NCI-H2227 treated with DMSO at 0.1 percent for 48 hours (cell line): ENCODE measurements around the gene REL.
A peak's percentile ranks its signal among the peaks of the same experiment; 100 is the strongest.
"Not testable (repeated sequence)": the region's sequence is repeated elsewhere in the genome, so short reads cannot be mapped to it uniquely, and the experiment has no call there.

ENCODE experiments used
- DNase-seq: peaks from one replicate; lab custom pipeline; 2025; lab: John Stamatoyannopoulos, UW

REL gene

GRCh38 chr2:60868589-60869273 lies 12.6 kb upstream of the REL start:
- DNase-seq: no peak

DNA sequence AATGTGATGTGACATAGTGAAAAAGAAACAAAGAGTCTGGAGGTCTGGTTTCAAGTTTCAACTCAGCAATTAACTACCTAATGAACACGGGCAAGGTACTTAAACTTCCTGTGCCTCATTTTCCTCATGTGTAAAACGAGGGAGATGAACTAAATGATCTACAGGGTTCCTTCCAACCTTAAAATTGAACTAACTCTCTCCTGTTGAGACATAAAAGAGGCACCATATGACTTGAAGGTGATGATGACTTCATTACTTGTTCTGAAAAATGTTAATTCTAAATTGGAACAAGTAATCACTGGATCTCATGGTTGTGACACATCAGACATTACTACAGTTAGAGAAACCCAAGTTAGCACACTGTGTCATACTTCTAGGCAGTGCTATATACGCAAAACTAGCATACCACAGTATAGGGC lies 8.9 kb upstream of the REL start:
- DNase-seq: no peak

DNA sequence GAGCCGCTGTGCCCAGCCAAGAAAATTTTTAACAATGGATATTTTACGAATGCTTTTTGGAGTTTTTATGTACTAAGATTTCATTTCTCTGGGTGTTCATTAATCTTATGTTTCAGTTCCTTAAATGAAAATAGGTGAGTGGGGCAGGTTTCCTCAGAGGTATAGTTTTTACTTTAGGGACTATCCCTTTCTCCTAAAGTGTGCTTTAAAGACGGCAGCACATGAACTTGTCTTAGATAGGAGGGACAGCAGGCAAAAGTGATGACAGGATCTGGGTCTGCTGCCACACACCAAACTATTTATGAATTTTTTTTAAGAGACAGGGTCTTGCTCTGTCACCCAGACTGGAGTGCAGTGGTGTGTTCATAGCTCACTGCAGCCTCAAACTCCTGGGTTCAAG lies 8.0 kb upstream of the REL start:
- no peak for DNase-seq

DNA sequence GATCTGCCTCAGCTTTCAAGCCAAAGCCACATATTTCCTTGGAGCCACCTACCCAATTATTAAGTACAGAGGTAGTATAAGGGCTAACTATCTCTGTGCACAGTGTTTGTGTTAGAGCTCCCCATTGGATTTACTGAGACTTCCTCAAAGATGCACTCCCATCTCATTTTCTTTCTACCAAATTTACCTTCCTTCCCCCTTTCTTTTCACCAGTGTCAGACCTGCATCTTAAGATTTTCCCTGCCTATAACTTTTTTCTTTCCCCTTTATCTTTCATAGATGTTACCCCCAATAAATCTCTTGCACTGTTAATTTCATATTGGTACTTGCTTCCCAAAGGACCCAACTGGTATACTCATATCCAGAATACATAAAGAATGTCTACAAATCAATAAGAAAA lies 5.9 kb upstream of the REL start:
- DNase-seq: no peak

DNA sequence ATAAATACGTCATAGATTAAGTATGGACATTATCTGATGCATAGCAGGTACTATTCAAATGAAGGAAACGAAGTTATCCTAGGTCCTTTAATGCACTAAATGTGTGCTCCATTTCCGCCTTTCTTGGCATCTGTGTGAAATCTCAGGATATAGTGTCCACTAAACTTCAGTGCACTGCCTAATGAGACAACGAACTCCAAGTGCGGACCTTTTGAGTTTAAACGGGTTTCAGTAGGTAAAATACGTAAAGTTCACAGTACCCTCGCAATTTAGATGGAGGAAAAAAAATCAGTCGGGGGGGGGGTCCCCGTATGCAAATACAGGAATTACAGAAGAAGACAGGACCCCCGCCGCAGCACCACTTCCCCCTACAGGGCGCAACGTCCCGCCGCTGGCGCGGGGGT lies 729 bp upstream of the REL start:
- DNase-seq: peak; percentile 55

- DNase-seq: no peak
These were observed 1.8 kb downstream of the REL start for GRCh38 chr2:60882971-60883753.

- DNase-seq: no peak
These were observed 2.5 kb downstream of the REL start for GRCh38 chr2:60883896-60884295.

GRCh38 chr2:60884800-60885199 lies 3.4 kb downstream of the REL start:
- no peak for DNase-seq

GRCh38 chr2:60885683-60886082 lies 4.3 kb downstream of the REL start:
- no peak for DNase-seq

- DNase-seq: peak; percentile 64
These were observed 5.6 kb downstream of the REL start for GRCh38 chr2:60886991-60887390.

DNA sequence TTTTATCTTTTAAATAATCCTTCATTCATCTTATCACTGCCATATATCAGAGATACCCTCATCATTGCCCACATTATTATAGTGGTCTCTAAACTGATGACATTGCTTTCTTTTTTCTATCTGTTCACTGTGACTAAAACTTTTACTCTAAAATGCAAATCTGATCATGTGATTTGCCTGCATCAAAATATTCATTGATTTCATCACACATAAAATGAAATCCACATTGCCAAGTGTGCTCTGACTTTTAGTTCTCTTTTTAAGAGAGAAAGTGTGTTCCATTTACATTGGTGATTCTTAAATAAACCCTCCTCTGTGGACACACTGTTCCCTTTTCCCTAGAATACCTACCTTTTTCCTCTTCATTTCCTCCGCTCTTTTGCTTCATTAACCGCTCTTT lies 7.5 kb downstream of the REL start:
- no peak for DNase-seq

DNA sequence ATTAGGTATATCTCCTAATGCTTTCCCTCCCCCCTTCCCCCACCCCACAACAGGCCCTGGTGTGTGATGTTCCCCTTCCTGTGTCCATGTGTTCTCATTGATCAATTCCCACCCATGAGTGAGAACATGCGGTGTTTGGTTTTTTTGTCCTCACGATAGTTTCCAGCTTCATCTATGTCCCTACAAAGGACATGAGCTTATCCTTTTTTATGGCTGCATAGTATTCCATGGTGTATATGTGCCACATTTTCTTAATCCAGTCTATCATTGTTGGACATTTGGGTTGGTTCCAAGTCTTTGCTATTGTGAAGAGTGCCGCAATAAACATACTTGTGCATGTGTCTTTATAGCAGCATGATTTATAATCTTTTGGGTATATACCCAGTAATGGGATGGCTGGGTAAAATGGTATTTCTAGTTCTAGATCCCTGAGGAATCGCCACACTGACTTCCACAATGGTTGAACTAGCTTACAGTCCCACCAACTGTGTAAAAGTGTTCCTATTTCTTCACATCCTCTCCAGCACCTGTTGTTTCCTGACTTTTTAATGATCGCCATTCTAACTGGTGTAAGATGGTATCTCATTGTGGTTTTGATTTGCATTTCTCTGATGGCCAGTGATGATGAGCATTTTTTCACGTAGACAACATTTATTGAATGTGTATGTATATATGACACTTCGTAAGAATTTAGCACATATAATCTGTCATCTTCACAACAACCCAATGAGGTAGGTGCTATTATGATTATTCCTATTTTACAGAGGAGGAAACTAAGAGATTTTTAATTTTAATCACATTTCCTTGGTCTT lies 8.4 kb downstream of the REL start:
- not testable (repeated sequence) for DNase-seq

GRCh38 chr2:60890393-60890707 lies 9.0 kb downstream of the REL start:
- DNase-seq: no peak

DNA sequence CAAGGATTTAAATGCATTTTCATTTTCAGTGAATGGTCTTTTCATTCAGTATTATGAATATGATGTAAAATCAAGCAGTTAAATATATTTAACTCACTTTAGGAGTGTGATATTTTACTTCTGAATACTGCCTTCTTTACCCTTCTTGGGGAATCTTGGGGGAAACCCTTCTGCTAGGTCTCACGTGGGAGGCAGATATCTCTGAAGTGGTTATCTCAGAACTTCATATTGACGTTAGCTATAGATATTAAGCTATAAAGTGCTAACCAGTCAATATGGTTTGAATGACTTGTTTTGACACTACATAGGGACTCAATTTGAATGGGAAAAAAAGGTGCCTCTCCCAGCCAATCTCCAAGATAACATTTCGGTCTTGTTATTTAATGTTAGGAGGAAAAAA lies 9.8 kb downstream of the REL start:
- no peak for DNase-seq

GRCh38 chr2:60898567-60898966 lies 17.2 kb downstream of the REL start:
- no peak for DNase-seq

GRCh38 chr2:60899230-60899891 lies 18.0 kb downstream of the REL start:
- no peak for DNase-seq

- no peak for DNase-seq
These were observed 18.5 kb downstream of the REL start for GRCh38 chr2:60899892-60900249.

DNA sequence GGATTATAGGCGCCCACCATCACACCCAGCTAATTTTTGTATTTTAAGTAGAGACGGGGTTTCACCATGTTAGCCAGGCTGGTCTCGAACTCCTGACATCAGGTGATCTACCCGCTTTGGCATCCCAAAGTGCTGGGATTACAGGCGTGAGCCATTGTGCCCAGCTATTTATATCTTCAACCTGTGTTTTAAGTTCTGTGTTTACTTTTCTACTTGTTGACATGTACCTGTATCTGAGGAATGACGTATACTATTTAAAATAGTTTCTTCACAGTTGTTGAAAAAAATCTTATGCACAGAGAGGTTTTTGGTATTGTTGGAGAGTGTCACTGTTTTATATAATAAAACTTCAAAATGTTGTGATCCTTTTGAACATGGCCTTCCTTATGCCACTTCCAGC lies 19.9 kb downstream of the REL start:
- DNase-seq: not testable (repeated sequence)

DNA sequence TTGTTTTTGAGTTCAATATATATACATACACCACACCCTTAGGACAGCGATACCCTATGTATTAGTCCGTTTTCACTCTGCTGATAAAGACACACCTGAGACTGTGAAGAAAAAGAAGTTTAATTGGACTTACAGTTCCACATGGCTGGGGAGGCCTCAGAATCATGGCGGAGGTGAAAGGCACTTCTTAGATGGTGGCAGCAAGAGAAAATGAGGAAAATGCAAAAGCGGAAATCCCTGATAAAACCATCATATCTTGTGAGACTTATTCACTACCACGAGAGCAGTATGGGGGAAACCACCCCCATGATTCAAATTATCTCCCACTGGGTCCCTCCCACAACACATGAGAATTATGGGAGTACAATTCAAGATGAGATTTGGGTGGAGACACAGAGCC lies 24.5 kb downstream of the REL start:
- not testable (repeated sequence) for DNase-seq

DNA sequence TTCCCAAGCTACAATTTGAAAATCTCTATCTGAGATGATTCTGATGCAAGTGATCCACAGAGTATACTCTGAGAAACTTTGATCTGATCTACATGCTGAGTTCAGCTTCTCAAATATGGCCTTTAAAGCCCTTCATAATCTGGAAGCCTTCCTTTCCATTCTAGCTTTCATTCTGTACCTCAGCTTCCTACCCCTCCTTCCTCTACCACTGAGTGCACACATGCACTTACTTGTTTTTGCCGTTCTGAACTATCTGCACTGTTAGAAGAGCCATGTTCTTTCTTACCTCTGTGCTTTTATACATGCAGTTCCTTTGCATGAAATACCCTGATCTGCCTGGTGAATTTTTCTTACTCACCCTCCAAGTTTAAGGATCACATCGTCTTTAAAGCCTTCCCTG lies 25.0 kb downstream of the REL start:
- no peak for DNase-seq

GRCh38 chr2:60907329-60907728 lies 26.0 kb downstream of the REL start:
- no peak for DNase-seq

DNA sequence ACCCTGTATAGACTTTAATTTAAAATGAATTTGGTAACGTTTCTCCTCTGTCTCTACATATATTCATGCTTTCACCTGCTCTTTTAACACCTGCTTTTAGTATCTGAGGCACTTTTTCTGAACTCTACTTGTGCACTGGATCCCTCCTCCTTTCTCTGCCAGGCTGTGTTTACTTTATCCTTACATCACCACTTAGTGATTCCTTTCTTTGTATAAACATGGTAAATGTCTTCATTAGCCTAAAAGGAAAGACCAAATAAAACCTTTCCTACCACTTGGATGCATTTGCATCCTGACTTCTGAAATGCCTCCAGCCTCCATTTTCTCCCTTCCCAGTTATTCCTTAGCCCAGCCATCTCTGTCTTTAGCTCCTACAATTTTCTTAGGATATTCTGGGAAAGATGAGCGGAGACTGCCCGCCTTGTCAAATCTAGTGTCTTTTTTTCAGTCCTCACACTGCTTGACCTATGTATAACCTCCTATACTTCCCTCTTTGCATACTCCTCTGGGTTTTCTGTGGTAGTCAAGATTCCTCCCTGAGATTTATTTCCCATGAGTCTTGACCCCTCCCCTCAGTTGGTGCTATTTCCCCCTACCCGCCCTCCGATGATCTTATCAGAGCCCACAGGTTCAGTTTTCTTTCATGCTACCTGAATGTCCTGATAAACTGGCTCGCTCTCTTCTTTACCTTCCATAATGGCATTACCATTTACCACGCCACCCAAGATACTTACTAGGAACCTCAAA lies 44.8 kb downstream of the REL start:
- no peak for DNase-seq
